DND-41 (cell line): Measurements from ENCODE around the gene MEF2C.

Experiments
- ATAC-seq: fragments of 200-7000 bp; cut with Tn5 transposase; 3 replicates; pipeline ENCODE4 v1.9.1; 2021; ENCODE audit warnings: low read depth; ENCODE audit not compliant: insufficient read depth
- DNase-seq: peaks from one replicate; pipeline ENCODE4 v3.0.0-alpha.2; 2020
- H2AFZ ChIP-seq: 2 replicates; pipeline ENCODE4 v1.6.0; 2012; ENCODE audit warnings: low read depth, low read length
- H3K27ac ChIP-seq: 2 replicates; pipeline ENCODE4 v1.5.1; 2012; ENCODE audit warnings: low read length, inconsistent platforms
- H3K27me3 ChIP-seq: fragments of 200-600 bp; sonication (generic); 2 replicates; pipeline ENCODE4 v1.6.0; 2012; ENCODE audit warnings: low read length, mild to moderate bottlenecking, inconsistent platforms; ENCODE audit not compliant: insufficient read depth, poor library complexity
- H3K36me3 ChIP-seq: 2 replicates; pipeline ENCODE4 v1.5.1; 2012; ENCODE audit warnings: low read length, inconsistent platforms; ENCODE audit not compliant: insufficient read depth
- H3K4me1 ChIP-seq: 2 replicates; pipeline ENCODE4 v1.5.1; 2012; ENCODE audit warnings: mild to moderate bottlenecking, low read length; ENCODE audit not compliant: insufficient read depth
- H3K4me2 ChIP-seq: 2 replicates; pipeline ENCODE4 v1.6.0; 2012; ENCODE audit warnings: mild to moderate bottlenecking, moderate library complexity, low read length, inconsistent platforms; ENCODE audit not compliant: insufficient read depth
- H3K4me3 ChIP-seq, 2 experiments: fragments of 200-600 bp in 1 of 2; shearing (Covaris generic) in 1 of 2; 2 replicates each; pipeline ENCODE4 v1.5.1; 2012 to 2016; ENCODE audit warnings: inconsistent platforms in 2 of 2, low read length in 2 of 2, mild to moderate bottlenecking in 2 of 2, low read depth in 1 of 2, moderate library complexity in 1 of 2
- H3K79me2 ChIP-seq: 2 replicates; pipeline ENCODE4 v1.6.0; 2012; ENCODE audit warnings: low read length, inconsistent platforms; ENCODE audit not compliant: insufficient read depth
- H3K9ac ChIP-seq: 2 replicates; pipeline ENCODE4 v1.6.0; 2012; ENCODE audit warnings: low read depth, mild to moderate bottlenecking, inconsistent platforms, low read length, moderate library complexity
- H3K9me3 ChIP-seq: 2 replicates; pipeline ENCODE4 v1.5.1; 2012; ENCODE audit warnings: low read length, moderate library complexity, mild to moderate bottlenecking, inconsistent platforms; ENCODE audit not compliant: insufficient read depth, severe bottlenecking
- H4K20me1 ChIP-seq: 2 replicates; pipeline ENCODE4 v1.6.0; 2012; ENCODE audit warnings: low read length; ENCODE audit not compliant: insufficient read depth
- CTCF ChIP-seq: IDR thresholded peaks from 2 replicates; pipeline ENCODE4 v1.5.1; 2012; ENCODE audit warnings: borderline replicate concordance, low read length, moderate library complexity, mild to moderate bottlenecking; ENCODE audit not compliant: poor library complexity, severe bottlenecking; ENCODE audit errors: extremely low read depth
- EZH2 ChIP-seq: IDR thresholded peaks from 3 replicates; pipeline ENCODE4 v1.6.1; 2012; ENCODE audit warnings: borderline replicate concordance, low read depth, mild to moderate bottlenecking, moderate library complexity, low read length, inconsistent platforms; ENCODE audit not compliant: severe bottlenecking

The MEF2C gene

GRCh38 chr5:88836195-88836838, 46.7 kb downstream of the MEF2C start:
- no peak overlapping the region for H2AFZ ChIP-seq

GRCh38 chr5:88834499-88834898, 48.5 kb downstream of the MEF2C start:
- no peaks in the 10 kb centered on the region for H4K20me1 ChIP-seq
- no peak for DNase-seq
- no peaks in the 10 kb centered on the region for H3K79me2 ChIP-seq
- H3K36me3 ChIP-seq: no peaks in the 10 kb centered on the region
- H3K27ac ChIP-seq: no peak overlapping the region
- no peak overlapping the region for H3K4me3 ChIP-seq
- TF ChIP-seq CTCF (no peak), EZH2 (no peak)
- no peaks in the 10 kb centered on the region for H3K4me1 ChIP-seq
- H3K9me3 ChIP-seq: no peaks in the 10 kb centered on the region
- H2AFZ ChIP-seq: no peak overlapping the region
- H3K9ac ChIP-seq: no peak overlapping the region
- H3K27me3 ChIP-seq: no peaks in the 10 kb centered on the region
- ATAC-seq: no peak
- no peak overlapping the region for H3K4me2 ChIP-seq

More at GRCh38 chr5:88836195-88836838, 46.7 kb downstream of the MEF2C start:
- no peak for DNase-seq
- Histone ChIP-seq H3K79me2 (no peaks in the 10 kb centered on the region), H4K20me1 (no peaks in the 10 kb centered on the region), H3K9ac (no peak overlapping the region), H3K36me3 (no peaks in the 10 kb centered on the region), H3K27ac (no peak overlapping the region), H3K4me3 (no peak overlapping the region), H3K4me2 (no peak overlapping the region), H3K9me3 (no peaks in the 10 kb centered on the region), H3K4me1 (no peaks in the 10 kb centered on the region), H3K27me3 (no peaks in the 10 kb centered on the region)
- ATAC-seq: no peak
- no peak for TF ChIP-seq CTCF
- TF ChIP-seq EZH2: no peak

- DNase-seq (no peak), ATAC-seq (no peak)
- Histone ChIP-seq H3K27ac (no peak overlapping the region), H3K4me1 (no peaks in the 10 kb centered on the region), H4K20me1 (no peaks in the 10 kb centered on the region), H3K4me3 (no peak overlapping the region), H2AFZ (no peak overlapping the region), H3K9me3 (no peaks in the 10 kb centered on the region), H3K79me2 (no peaks in the 10 kb centered on the region), H3K9ac (no peak overlapping the region), H3K27me3 (no peaks in the 10 kb centered on the region), H3K4me2 (no peak overlapping the region), H3K36me3 (no peaks in the 10 kb centered on the region)
- no peak for TF ChIP-seq CTCF
- TF ChIP-seq EZH2: no peak
These were observed 48.9 kb downstream of the MEF2C start for GRCh38 chr5:88834131-88834462.
